HG02885 (cell line): ENCODE results near the gene CYP3A4.
"Not testable (repeated sequence)": the region's sequence is repeated elsewhere in the genome, so short reads cannot be mapped to it uniquely, and the experiment has no call there.

Source experiments
- ATAC-seq: cut with Tn5 transposase; IDR thresholded peaks from one replicate; pipeline ENCODE4 v1.9.1; 2021; ENCODE audit warnings: mild to moderate bottlenecking; ENCODE audit not compliant: unreplicated experiment, poor library complexity

CYP3A4 gene

DNA sequence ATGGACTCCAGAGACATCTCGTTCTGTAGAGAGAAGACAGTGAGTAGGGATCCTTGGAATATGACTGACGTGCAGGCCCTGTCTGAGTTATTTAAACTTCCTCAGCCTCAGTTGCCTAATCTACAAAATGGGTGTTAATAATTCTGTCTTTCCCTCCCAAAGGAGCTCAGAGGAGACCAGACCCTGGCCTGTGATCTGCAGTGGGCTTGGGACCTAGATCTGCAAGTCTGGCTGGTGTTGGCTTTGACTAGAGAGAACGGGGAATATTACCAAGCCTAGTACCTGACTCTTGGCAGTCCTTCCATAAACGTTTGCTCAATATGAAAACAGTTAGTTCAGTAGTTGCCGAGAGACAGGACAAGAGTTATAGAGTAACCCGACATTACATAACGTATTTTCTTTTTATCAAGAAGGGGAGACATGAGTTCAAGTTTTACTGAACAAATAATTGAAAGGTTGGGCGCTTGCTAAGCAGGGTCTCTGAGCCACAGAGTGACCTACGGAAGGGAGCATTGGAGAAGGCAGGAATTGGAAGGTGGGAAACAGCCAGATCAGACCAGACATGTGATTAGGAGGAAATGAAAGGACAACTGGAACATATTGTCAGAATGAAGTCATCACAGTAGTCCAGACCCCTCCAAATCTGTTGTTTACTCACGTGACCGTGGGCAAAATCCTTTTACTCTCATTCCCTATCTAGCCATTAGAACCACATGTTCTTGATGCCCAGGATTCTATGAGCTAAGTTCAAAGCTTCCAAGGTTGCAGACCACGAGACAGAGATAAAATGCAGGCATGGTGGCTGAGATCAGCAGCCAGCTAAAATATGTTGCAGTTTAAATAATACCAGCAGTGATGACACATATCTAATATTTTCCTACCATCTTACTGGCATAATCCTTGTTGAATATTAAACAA, 10.9 kb upstream of the CYP3A4 start:
- no peak for ATAC-seq

DNA sequence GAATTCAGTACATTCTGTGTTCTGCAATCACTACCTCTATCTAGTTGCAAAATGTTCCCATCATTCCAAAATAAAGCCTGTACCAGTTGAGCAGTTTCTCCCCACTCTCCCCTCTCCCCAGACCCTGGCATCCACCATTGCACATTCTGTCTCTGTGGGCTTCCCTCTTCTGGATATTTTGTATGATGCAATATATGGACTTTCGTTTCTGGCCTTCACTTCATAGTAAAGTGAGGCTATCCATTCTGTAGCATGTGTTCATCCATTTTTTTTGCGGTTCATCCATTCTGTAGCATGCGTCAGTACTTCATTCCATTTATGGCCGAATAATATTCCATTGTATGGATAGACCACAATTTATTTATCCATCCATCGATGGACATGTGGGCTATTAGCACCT, 9.5 kb upstream of the CYP3A4 start:
- ATAC-seq: no peak

DNA sequence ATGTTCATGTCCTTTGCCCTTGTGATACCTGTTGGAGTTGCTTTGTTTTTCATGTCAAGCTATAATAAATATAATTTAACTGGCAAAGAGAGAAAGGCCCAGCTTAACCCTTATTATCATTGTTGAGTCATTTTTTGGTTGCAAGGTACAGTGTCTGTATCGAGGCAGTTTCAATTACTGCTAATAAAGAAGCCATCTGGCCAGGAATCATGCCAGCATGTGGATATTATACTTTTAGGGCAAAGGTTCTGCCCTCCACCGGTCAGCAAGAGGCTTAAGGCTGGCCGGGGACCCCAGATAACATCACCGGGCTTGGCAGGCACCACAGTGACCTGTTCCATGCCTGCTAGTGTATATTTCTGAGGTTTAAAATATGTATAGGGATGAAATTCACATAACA, 9.0 kb upstream of the CYP3A4 start:
- ATAC-seq: no peak

DNA sequence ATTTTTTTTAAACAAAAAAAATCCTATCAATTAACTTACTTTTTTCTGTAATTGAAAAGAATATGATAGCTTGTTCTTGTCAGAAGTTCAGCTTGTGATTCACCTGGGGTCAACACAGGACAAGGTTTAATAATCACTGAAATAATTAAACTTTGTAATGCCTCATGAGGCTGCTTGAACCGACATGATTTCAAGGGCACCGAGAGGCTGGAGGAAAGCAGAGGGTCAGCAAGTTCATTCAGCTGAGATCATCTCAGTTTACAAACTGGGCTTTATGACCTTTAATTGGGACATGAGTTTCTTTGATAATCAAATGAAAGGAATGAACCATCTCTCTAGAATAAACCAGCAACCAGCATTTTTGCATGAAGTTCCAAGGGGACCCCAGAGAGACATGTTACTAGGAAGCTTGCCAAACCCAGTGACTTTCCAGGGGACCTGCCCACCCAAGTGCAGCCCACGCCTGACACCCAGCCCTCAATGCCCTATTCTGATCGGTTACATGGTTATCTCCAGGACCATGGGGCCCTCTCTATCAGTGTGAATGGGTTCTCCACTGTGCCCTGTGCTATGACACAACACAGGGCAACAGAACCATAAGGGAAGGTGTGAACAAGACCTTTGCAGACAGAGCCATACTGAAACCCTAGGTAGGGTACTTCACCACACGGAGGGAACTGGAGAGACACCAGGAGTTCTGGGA, 7.8 kb upstream of the CYP3A4 start:
- no peak for ATAC-seq

DNA sequence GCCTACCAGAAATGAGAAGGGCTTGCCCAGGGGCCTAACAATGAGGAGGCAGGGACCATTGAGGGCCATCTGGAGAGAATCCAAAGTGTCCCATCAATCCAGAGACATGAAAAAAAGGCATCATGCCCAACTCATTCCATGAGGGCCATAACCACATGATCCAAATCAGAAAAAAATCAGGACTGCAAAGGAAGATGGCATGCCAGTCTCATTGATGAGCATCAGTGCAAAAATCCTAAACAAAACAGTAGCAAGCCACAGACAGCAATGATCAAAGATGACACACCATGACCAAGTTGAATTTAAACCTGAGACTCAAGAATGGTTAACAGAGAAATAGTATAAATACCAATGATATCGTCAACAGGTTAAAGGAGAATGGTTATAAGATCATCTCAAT, 7.0 kb upstream of the CYP3A4 start:
- ATAC-seq: no peak

GRCh38 chr7:99790407-99790806, 6.4 kb upstream of the CYP3A4 start:
- no peak for ATAC-seq

DNA sequence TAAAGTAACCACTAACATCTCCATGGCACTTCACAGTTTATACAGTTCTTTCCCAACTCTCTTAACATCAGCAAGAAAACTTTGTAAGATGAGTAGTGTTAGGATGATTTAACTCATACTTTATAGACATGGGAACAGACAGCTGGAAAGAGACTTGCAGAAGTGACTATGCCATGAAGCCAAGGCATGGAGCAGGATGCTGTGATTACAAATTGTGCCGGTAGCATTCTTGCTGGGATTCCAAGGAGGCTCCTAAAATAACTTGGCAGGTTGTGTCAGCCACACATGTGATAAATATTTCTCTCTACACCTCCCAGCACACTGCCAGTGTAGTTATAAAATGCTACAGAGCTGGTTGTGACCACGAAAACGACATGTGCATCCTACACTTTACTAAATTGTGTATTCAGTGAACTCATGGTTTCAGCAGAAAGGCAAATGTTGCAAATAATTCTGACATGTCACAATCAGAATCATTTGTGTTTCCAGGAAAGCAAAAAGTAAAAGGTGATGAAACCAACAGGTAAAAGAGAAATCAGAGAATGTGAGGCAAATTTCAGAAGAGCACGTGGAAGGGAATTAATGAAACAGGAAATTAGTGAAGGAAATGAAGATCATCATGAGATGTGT, 5.6 kb upstream of the CYP3A4 start:
- ATAC-seq: no peak

- no peak for ATAC-seq
Measured at GRCh38 chr7:99788554-99788953, 4.6 kb upstream of the CYP3A4 start.

- ATAC-seq: no peak
Measured at GRCh38 chr7:99786726-99787335, 2.8 kb upstream of the CYP3A4 start.

DNA sequence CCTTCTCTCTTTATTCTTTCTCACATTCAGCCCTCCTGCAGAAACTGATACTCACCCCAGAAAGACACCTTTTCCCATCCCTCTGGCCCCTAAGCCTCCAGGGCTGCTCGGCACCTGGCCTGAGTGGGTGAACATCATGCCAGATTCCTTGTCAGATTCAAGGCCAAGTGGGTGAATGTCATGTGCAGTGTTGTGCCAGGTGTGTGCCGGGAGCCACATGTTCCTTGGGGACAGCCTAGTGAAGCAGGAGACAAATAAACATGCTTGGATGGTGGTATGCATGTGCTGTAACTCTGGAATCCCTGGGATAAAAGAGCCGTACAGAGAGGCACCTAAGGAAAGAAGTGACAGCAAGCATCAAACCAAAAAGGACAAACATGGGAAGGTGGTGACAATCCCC, 1.7 kb upstream of the CYP3A4 start:
- ATAC-seq: not testable (repeated sequence)

DNA sequence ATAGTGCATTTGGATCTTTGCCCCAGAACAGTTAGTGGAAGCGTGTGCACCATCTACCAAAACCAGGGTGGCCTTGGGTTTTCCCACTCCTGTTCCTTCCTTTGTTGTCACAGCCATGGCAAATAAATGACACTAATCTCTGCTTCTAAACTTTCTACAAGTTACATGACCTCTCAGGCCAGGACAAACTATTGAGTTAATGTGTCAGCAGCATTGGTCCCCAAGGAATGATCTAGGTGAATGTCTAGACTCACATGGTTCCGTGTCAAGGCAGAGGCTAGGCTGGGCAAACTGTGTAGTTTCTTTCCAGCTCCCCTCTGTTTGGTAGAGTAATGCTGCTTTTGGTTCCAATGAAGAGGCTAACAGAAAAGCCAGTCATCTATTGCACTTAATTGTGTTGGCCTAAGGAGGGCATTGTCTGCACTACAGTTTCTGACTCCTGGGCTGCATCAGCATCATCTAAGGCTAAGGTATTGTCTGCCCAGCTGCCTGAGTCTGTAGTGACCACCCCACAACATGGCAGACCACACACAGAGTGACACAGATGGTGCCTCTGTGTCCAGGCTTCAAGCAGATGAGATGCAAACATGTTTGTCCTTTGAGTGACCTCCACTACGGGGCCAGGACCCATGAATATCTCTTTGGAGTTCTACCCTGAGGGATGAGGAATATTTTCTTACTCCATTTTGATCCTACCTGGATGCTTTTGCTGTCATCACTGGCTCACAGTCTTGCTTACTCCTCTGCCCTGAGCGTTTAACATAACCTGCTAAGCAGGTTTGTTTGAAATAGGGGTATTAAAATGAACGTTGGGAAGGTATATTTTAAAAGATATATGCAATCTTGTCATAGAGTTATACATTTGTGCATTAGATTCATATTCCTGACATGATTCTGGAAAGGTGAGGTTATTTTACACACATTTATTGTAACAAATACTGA, 1.7 kb downstream of the CYP3A4 start:
- ATAC-seq: no peak

DNA sequence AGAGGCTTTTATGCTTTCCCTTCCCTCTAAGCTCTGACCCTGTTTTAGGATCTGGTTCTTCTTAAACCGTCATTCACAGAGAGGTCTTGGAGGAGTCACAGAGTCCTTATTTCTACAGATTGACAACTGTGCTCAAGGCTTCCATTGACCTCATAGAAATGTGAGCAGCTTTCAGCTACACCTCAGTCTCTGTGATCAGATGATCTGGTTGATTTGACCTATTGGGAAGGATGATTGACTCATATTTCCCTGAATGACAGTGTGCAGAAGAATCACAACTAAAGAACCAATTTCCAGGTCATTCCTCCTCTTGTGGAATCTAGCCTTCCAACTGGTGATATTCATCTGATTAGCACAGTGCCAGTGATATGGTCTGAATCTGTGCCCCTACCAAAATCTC, 3.4 kb downstream of the CYP3A4 start:
- no peak for ATAC-seq

DNA sequence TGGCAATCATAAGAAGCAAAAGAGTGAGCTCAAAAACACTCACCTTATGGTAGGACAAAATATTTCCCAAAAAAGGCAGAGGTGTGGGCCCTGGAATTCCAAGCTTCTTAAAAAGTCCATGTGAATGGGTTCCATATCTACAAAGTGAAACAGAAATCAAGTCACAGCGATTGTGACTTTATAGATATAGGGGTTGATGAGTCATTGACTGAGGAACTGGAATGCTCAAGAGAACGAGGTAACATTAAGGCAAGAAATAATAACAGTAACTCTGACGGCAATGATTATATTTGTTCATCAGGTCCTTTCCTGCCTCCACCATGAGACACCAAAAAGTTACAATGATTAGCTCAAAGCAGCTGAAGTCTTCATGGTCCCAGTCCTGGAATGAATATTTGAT, 4.0 kb downstream of the CYP3A4 start:
- ATAC-seq: no peak

- ATAC-seq: no peak
Measured at GRCh38 chr7:99778880-99779279, 5.1 kb downstream of the CYP3A4 start.

DNA sequence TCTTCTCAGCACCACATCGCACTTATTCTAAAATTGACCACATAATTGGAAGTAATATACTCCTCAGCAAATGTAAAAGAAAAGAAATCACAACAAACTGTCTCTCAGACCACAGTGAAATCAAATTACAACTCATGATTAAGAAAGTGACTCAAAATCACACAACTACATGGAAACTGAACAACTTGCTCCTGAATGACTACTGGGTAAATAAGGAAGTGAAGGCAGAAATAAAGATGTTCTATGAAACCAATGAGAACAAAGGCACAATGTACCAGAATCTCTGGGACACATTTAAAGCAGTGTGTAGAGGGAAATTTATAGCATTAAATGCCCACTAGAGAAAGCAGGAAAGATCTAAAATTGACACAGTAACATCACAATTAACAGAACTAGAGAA, 10.6 kb downstream of the CYP3A4 start:
- ATAC-seq: not testable (repeated sequence)

DNA sequence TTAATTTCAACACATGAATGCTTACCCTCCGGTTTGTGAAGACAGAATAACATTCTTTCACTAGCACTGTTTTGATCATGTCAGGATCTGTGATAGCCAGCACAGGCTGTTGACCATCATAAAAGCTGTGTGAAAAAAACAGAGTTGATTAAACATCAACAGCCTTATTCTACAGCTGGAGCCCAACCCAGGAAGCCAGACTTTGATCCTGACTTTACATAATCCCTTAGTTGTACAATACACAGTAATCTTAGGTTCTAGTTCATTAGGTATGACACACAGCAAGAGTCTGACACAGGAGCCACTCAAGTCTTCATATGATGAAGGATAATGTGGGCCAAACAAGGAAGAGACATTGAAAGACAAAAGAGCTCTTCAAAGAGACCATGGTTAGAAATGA, 11.4 kb downstream of the CYP3A4 start:
- no peak for ATAC-seq

- not testable (repeated sequence) for ATAC-seq
Measured at GRCh38 chr7:99769494-99769893, 14.5 kb downstream of the CYP3A4 start.

DNA sequence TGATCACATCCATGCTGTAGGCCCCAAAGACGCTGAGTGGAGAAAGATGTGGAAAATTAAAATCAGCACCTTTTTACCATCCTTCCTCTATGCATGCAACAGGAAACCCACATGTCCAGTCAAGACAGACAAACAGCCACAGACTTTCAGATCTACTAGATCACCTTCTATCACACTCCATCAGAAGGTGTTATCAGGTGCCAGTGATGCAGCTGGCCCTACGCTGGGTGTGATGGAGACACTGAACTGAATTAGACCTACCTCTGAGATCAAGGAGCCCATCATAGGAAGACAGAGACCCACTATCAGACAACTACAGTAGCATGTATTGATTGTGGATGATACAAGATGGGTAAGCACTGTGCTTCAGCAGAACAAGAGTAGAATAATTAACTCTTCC, 15.5 kb downstream of the CYP3A4 start:
- no peak for ATAC-seq

DNA sequence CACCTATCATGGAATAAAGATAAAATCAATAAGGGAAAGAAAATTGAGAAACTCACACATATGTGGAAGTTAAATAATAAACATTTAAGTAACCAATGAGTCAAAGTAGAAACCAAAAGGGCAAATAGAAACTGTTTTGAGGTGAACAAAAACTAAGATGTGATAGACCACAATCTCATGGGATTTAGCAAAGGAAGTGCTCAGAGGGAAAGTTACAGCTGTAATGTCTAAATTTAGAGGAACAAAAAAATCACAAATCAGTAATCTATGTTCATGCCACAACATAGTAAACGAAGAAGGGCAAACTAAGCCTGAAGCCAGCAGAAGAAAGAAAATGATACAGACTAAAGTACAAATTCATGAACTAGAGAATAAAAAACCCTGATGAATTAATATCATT, 16.3 kb downstream of the CYP3A4 start:
- ATAC-seq: peak; percentile 67
